ENCODE data around the gene STAT5B. TPM values are rescaled to one million over a fixed set of nuclear protein-coding genes. Genes with fewer than 3 reads are reported as not detected.

Gene STAT5B
- total and polyA plus RNA-seq, 2 of the 13 experiments (the other 11 are each of a cell fraction or from before 2014, with no cell fraction given) = 21.0 to 42.8 TPM

DNA sequence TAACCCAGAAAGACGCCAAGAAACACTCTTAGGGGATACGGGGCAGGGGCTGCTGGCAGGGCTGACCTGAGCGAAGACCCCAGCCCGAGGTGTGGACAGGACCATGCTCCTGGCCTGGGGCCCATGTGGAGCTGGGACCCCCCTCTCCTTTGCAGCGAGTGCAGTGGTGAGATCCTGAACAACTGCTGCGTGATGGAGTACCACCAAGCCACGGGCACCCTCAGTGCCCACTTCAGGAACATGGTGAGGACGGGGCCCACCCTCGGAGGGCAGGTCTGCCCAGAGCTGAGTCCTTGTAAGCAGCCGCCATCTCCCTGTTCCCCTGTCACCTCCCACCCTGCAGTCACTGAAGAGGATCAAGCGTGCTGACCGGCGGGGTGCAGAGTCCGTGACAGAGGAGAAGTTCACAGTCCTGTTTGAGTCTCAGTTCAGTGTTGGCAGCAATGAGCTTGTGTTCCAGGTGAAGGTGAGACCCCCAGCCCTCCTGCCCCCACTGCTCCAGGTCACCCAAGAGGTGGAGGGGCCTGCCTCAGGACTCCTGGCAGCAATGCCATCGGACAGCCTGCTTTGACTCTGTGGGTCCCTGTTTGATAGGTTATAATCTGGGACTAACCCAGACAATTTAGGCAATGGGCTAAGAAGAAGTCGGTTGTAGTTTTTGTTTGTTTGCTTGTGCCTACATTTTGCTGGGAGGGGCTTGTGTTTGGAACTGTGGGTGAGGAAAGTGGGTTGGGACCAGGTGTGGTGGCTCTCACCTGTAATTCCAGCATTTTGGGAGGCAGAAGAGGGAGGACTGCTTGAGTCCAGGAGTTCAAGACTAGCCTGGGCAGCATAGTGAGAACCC is 28.2 kb upstream of the STAT5B start (continued):
- TF ChIP-seq ZBTB40 (IDR thresholded peaks at IDR 0.05) (no peak), ZBTB40 (CRISPR knock-in tag; IDR thresholded peaks at IDR 0.05) (no peak), ZBTB7A (CRISPR knock-in tag; IDR thresholded peaks at IDR 0.05) (peak; percentile 97), NR2F6 (IDR thresholded peaks at IDR 0.05) (peak; percentile 24; the same call in 1 of the 2 replicates), NR2F6 (CRISPR knock-in tag; IDR thresholded peaks at IDR 0.05) (peak; percentile 51; the same call in 1 of the 2 replicates), HIVEP1 (CRISPR knock-in tag; IDR thresholded peaks at IDR 0.05) (peak; percentile 59; the same call in 1 of the 2 replicates), FOXP1 (IDR thresholded peaks at IDR 0.05) (no peak), FOXP1 (CRISPR knock-in tag; IDR thresholded peaks at IDR 0.05) (no peak), ZNF501 (CRISPR knock-in tag; IDR thresholded peaks at IDR 0.05) (peak; percentile 42; the same call in 1 of the 2 replicates)
- TF ChIP-seq, protein P1, sequence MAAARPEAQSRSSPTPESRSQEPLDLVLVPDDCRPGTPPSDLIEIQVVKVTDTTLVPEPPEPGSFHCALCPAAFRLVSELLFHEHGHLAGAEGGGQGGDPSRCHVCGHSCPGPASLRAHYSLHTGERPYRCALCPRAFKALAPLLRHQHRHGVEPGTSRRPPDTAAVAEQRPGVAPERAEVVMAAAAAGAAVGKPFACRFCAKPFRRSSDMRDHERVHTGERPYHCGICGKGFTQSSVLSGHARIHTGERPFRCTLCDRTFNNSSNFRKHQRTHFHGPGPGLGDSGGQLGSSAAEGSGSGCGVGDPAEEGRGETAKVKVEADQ (CRISPR knock-in tag; IDR thresholded peaks at IDR 0.05; ENCODE audit: borderline replicate concordance) = peak; percentile 47; the same call in 1 of the 2 replicates
- TF ChIP-seq, protein P2, sequence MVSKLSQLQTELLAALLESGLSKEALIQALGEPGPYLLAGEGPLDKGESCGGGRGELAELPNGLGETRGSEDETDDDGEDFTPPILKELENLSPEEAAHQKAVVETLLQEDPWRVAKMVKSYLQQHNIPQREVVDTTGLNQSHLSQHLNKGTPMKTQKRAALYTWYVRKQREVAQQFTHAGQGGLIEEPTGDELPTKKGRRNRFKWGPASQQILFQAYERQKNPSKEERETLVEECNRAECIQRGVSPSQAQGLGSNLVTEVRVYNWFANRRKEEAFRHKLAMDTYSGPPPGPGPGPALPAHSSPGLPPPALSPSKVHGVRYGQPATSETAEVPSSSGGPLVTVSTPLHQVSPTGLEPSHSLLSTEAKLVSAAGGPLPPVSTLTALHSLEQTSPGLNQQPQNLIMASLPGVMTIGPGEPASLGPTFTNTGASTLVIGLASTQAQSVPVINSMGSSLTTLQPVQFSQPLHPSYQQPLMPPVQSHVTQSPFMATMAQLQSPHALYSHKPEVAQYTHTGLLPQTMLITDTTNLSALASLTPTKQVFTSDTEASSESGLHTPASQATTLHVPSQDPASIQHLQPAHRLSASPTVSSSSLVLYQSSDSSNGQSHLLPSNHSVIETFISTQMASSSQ (IDR thresholded peaks at IDR 0.05; ENCODE audit: low read depth) = no peak
- TF ChIP-seq, protein P2 (CRISPR knock-in tag; IDR thresholded peaks at IDR 0.05; ENCODE audit: borderline replicate concordance) = no peak
- TF ChIP-seq, protein P3, sequence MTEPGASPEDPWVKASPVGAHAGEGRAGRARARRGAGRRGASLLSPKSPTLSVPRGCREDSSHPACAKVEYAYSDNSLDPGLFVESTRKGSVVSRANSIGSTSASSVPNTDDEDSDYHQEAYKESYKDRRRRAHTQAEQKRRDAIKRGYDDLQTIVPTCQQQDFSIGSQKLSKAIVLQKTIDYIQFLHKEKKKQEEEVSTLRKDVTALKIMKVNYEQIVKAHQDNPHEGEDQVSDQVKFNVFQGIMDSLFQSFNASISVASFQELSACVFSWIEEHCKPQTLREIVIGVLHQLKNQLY (CRISPR knock-in tag; IDR thresholded peaks at IDR 0.05) = 0 out of 2 replicates have a peak, but pooled peaks have one; percentile 36
